PC-9 (cell line): ENCODE results near the gene CLPTM1L. TPM values are rescaled to one million over a fixed set of nuclear protein-coding genes. Genes with fewer than 3 reads are reported as not detected.
A peak's percentile ranks its signal among the peaks of the same experiment; 100 is the strongest.

Source experiments
- BruUV-seq: library from RNA; stranded (reverse); fragments of 400-500 nt; replicated peaks from 2 replicates; lab custom pipeline; 2021; lab: Mats Ljungman, UMichigan
- CTCF ChIA-PET: fragments of 300-600 bp; sonication (Branson Sonifier 250); formaldehyde crosslinking; loops from one replicate; lab custom pipeline; 2022; ENCODE audit warnings: antibody characterized with exemption; lab: Charles Lee
- POLR2A ChIA-PET: fragments of 300-600 bp; sonication (Branson Sonifier 250); formaldehyde crosslinking; loops from one replicate; lab custom pipeline; 2022; ENCODE audit warnings: antibody characterized with exemption; ENCODE audit not compliant: unreplicated experiment; lab: Charles Lee
- DNase-seq, 2 experiments: peaks; one replicate each; pipeline versions ENCODE4 v3.0.0 to v3.0.0-alpha.2; 2015 to 2022; ENCODE audit warnings: mixed read lengths in 1 of 2
- H2AFZ ChIP-seq: fragments of 200-600 bp; sonication (generic); 2 replicates; pipeline ENCODE4 v1.8.1; 2017; ENCODE audit warnings: antibody characterized with exemption
- H3F3A ChIP-seq: fragments of 200-600 bp; sonication (generic); 2 replicates; pipeline ENCODE4 v1.8.1; 2017; ENCODE audit warnings: antibody characterized with exemption, mild to moderate bottlenecking, low read depth; ENCODE audit not compliant: insufficient read depth
- H3K27ac ChIP-seq: fragments of 200-600 bp; sonication (generic); 2 replicates; pipeline ENCODE4 v1.6.1; 2016; ENCODE audit warnings: mixed run types
- H3K27me3 ChIP-seq: fragments of 200-600 bp; sonication (generic); 2 replicates; pipeline ENCODE4 v1.6.1; 2016; ENCODE audit warnings: low read depth, mixed run types; ENCODE audit not compliant: insufficient read depth
- H3K36me3 ChIP-seq: fragments of 200-600 bp; sonication (generic); 2 replicates; pipeline ENCODE4 v1.6.1; 2016; ENCODE audit warnings: low read depth, mixed run types
- H3K4me1 ChIP-seq: fragments of 200-600 bp; sonication (generic); replicated peaks from 2 replicates; pipeline ENCODE4 v1.6.1; 2016; ENCODE audit warnings: mixed run types; ENCODE audit not compliant: insufficient read depth
- H3K4me2 ChIP-seq: fragments of 200-600 bp; sonication (generic); 2 replicates; pipeline ENCODE4 v1.6.1; 2017; ENCODE audit warnings: mixed run types
- H3K4me3 ChIP-seq: fragments of 200-600 bp; sonication (generic); 2 replicates; pipeline ENCODE4 v1.6.1; 2016; ENCODE audit warnings: mixed run types
- H3K79me2 ChIP-seq: fragments of 200-600 bp; sonication (generic); 2 replicates; pipeline ENCODE4 v1.6.1; 2017; ENCODE audit warnings: low read depth, mixed run types
- H3K9me2 ChIP-seq: fragments of 200-600 bp; sonication (generic); 2 replicates; pipeline ENCODE4 v1.8.1; 2017; ENCODE audit warnings: mild to moderate bottlenecking; ENCODE audit not compliant: insufficient read depth
- H3K9me3 ChIP-seq: fragments of 200-600 bp; sonication (generic); 2 replicates; pipeline ENCODE4 v1.8.1; 2016; ENCODE audit warnings: low read depth; ENCODE audit not compliant: insufficient read depth
- H4K20me1 ChIP-seq: fragments of 200-600 bp; sonication (generic); 2 replicates; pipeline ENCODE4 v1.8.1; 2017; ENCODE audit not compliant: insufficient read depth
- CTCF ChIP-seq: fragments of 200-600 bp; sonication (generic); conservative IDR thresholded peaks from 2 replicates; pipeline ENCODE4 v1.6.1; 2017; ENCODE audit warnings: mixed run types, antibody characterized with exemption, mild to moderate bottlenecking, moderate library complexity
- EZH2 ChIP-seq: fragments of 200-600 bp; sonication (generic); IDR thresholded peaks from 2 replicates; pipeline ENCODE4 v1.8.0; 2017; ENCODE audit warnings: antibody characterized with exemption, low read depth
- intact Hi-C: fragments of 100-400 bp; cut with micrococcal nuclease; formaldehyde crosslinking; loops from one replicate; pipeline ENCODE4 v1.10.0; 2022; ENCODE audit not compliant: unreplicated experiment
- total RNA-seq: library from RNA; stranded (reverse); gene quantifications from 2 replicates; pipeline ENCODE4 v1.2.3, GENCODE V29; 2021

Gene CLPTM1L
- total RNA-seq, 1 experiment from 2014 or later, result 260 TPM

GRCh38 chr5:1359031-1359645 is 14.2 kb upstream of the CLPTM1L start:
- Histone ChIP-seq H3K79me2 (no peaks in the 10 kb centered on the region), H3K27ac (no peak overlapping the region), H4K20me1 (peaks cover 5% of the 10 kb centered on the region; the same call in 1 of the 2 replicates), H3K27me3 (peaks cover 100% of the 10 kb centered on the region), H2AFZ (no peak overlapping the region), H3K4me3 (no peak overlapping the region), H3K9me3 (no peaks in the 10 kb centered on the region), H3K4me2 (peak overlapping the region; percentile 34), H3F3A (no peaks in the 10 kb centered on the region; the same call in 1 of the 2 replicates), H3K36me3 (no peaks in the 10 kb centered on the region), H3K9me2 (no peaks in the 10 kb centered on the region), H3K4me1 (no peaks in the 10 kb centered on the region)
- ChIA-PET CTCF (no interaction called here), POLR2A (interaction anchor here (0.6 to 0.7 kb wide), 2 partner anchors 172 to 265 kb away, joined by 4 to 13 read pairs; no protein-coding TSS in a partner anchor)
- intact Hi-C loops, result no loop called here
- BruUV-seq, result no TSS peak
- no peak for DNase-seq
- TF ChIP-seq EZH2 (no peak), CTCF (no peak)

GRCh38 chr5:1358726-1359025 is 13.8 kb upstream of the CLPTM1L start:
- H2AFZ ChIP-seq, result no peak overlapping the region
- intact Hi-C loops, result no loop called here
- no peak overlapping the region for H3K4me3 ChIP-seq
- no peak overlapping the region for H3K4me2 ChIP-seq
- ChIA-PET POLR2A (interaction anchor here (0.6 kb wide), 1 partner anchor 172 kb away, joined by 4 read pairs; no protein-coding TSS in a partner anchor), CTCF (no interaction called here)
- H3K27ac ChIP-seq, result no peak overlapping the region
- H4K20me1 ChIP-seq, result peaks cover 5% of the 10 kb centered on the region; the same call in 1 of the 2 replicates
- H3K27me3 ChIP-seq, result peaks cover 100% of the 10 kb centered on the region
- TF ChIP-seq EZH2 (no peak), CTCF (no peak)
- DNase-seq, result no peak
- no peaks in the 10 kb centered on the region for H3K9me2 ChIP-seq
- H3K79me2 ChIP-seq, result no peaks in the 10 kb centered on the region
- no TSS peak for BruUV-seq
- H3K4me1 ChIP-seq, result no peaks in the 10 kb centered on the region
- H3K36me3 ChIP-seq, result no peaks in the 10 kb centered on the region
- no peaks in the 10 kb centered on the region; the same call in 1 of the 2 replicates for H3F3A ChIP-seq
- H3K9me3 ChIP-seq, result no peaks in the 10 kb centered on the region

GRCh38 chr5:1357946-1358725 is 13.2 kb upstream of the CLPTM1L start:
- H3K27ac ChIP-seq, result no peak overlapping the region
- H3K9me3 ChIP-seq, result no peaks in the 10 kb centered on the region
- POLR2A ChIA-PET, result interaction anchor here (0.6 kb wide), 1 partner anchor 173 kb away, joined by 4 read pairs; no protein-coding TSS in a partner anchor
- TF ChIP-seq EZH2, result no peak
- TF ChIP-seq CTCF, result no peak
- CTCF ChIA-PET, result no interaction called here
- intact Hi-C loops, result no loop called here
- no peaks in the 10 kb centered on the region for H3K4me1 ChIP-seq
- H3F3A ChIP-seq, result no peaks in the 10 kb centered on the region; the same call in 1 of the 2 replicates
- H3K4me2 ChIP-seq, result no peak overlapping the region
- H3K4me3 ChIP-seq, result no peak overlapping the region
- no peaks in the 10 kb centered on the region for H4K20me1 ChIP-seq
- peaks cover 100% of the 10 kb centered on the region for H3K27me3 ChIP-seq
- no peaks in the 10 kb centered on the region for H3K79me2 ChIP-seq
- H3K9me2 ChIP-seq, result no peaks in the 10 kb centered on the region
- H3K36me3 ChIP-seq, result no peaks in the 10 kb centered on the region
- DNase-seq, result no peak
- no TSS peak for BruUV-seq
- no peak overlapping the region for H2AFZ ChIP-seq
